Measurements from ENCODE around the gene DDX21.
"Not testable (repeated sequence)": the region's sequence is repeated elsewhere in the genome, so short reads cannot be mapped to it uniquely, and the experiment has no call there.

The DDX21 gene

DNA sequence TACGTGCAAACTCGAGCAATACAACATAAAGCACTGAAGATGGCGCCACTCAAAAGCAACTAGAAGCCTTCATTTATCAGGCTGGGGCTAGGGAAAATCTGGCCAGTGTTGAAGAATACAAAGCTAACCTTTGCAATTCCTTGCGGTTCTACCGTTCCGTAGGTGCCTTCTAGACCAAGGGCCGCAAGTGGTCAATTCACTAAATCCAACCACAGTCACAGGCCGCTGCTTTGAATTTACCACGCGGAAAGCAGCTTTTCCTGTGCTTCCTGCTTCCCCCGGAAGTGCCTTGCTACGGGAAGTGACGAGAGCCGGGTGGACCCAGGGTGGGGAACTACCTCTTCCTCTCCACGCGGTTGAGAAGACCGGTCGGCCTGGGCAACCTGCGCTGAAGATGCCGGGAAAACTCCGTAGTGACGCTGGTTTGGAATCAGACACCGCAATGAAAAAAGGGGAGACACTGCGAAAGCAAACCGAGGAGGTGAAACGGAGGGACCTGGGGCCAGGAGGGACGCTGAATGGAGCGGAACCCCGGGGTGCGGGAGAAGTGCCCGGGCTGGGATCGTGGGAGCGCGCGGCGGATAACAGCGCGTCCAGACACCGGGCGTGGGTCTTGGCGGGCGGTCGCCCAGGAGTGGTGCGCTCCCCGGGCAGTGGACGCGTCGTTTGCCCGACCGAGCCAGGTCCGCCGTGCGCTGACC, at the start of gene DDX21:
Gene DDX21 (plus strand): TSS at position 339 of the 701 bp plus-strand sequence. CDS start 56 bp downstream, at position 395.
- peak; percentile 87 to 99 (median 95) for DNase-seq
- intact Hi-C loops (cut with DNase I) = loop anchor here (1.0 kb wide), 1 partner anchor 168 kb away; the partner anchor contains the start of gene VPS26A

DNA sequence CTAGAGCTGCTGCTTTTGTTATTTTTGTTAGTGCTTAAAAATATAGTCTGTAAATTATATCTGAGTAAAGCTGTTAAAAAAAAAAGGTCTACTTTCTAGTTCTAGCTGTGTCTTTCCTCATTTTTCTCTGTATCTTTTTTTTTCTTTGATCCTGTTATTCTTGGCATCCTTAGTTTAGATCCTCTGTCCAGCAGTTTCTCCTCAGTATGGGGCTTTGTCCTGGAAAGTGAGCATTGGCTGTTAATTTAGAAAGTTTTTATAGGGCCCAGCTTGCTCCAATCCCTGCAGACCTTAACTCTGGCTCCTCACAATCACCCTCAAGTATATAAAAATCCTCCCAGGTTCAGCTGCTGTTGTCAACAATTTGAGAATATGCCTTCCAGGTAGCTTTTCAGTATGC, 31.4 kb upstream of the DDX21 start:
- no peak for DNase-seq
- intact Hi-C loops (cut with DNase I) = no loop called here

DNA sequence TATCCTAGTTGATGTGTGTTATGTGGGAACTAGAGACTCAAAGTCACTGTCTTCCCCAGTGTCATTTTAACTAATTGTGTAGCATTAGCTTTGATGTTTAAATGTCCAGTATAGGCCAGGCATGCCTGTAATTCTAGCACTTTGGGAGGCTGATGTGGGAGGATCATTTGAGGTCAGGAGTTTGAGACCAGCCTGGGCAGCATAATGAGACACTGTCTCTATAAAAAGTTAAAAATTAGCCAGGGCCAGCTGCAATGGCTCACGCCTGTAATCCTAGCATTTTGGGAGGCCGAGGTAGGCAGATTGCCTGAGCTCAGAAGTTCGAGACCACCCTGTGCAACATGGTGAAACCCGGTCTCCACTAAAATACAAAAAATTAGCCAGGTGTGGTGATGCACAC, 30.5 kb upstream of the DDX21 start:
- DNase-seq = no peak
- intact Hi-C loops (cut with DNase I) = no loop called here

- DNase-seq; intact Hi-C loops (cut with DNase I): not testable (repeated sequence)
These were observed 26.8 kb upstream of the DDX21 start for GRCh38 chr10:68929157-68929556.

DNA sequence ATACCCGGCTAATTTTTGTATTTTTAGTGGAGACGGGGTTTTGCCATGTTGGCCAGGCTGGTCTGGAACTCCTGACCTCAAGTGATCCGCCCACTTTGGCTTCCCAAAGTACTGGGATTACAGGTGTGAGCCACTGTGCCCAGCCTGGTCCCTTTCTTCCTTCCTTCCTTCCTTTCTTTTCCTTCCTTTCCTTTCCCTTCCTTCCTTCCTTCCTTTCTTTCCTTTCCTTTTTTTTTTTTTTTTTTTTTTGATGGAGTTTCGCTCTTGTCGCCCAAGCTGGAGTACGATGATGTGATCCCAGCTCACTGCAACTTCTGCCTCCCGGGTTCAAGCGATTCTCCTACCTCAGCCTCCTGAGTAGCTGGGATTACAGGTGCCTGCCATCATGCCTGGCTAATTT, 26.1 kb upstream of the DDX21 start:
- intact Hi-C loops (cut with DNase I); DNase-seq: not testable (repeated sequence)

GRCh38 chr10:68932860-68933259, 23.1 kb upstream of the DDX21 start:
- intact Hi-C loops (cut with DNase I) = not testable (repeated sequence)
- peak in 1 of 10 donors; percentile 7 for DNase-seq

DNA sequence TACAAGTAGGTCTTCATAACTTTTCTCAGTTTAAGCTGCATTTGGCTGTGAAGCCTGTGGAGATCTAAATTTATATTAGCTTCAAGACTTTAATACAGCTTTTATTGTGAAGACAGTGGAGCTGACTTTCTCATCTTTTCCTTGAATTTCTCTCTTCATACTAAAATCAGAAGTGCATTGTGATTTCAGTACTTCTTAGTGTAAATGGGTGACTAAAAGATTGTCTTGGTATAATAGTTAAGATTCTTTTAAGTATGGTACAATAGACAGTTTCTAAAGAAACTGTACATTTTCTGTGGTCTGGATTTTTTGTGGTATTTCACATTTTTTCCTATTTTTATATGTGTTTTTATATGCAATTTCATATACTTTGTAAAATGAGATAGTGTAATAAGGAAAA, 21.0 kb upstream of the DDX21 start:
- DNase-seq = no peak
- intact Hi-C loops (cut with DNase I) = no loop called here

DNA sequence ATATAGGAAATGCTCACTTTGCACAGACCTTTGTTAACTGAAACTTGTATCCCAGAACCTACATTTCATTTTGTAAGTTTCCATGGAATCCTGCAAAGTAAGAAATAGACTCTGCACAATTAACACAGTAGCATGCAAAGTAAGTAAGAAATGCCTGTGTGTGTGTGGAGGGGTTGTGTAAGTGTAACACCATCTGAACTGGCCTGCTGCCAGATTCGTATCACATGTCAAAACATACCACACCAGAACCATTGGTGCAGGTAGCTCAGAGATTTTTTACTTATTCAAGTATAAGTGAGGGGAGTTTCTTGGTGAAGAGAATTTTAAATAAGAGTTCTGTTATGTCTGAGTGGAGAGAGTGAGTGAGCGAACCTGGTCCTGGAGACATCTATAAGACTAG, 17.9 kb upstream of the DDX21 start:
- DNase-seq = no peak
- intact Hi-C loops (cut with DNase I) = no loop called here

- intact Hi-C loops (cut with DNase I) = no loop called here
- no peak for DNase-seq
These were observed 17.1 kb upstream of the DDX21 start for GRCh38 chr10:68938884-68939283.

DNA sequence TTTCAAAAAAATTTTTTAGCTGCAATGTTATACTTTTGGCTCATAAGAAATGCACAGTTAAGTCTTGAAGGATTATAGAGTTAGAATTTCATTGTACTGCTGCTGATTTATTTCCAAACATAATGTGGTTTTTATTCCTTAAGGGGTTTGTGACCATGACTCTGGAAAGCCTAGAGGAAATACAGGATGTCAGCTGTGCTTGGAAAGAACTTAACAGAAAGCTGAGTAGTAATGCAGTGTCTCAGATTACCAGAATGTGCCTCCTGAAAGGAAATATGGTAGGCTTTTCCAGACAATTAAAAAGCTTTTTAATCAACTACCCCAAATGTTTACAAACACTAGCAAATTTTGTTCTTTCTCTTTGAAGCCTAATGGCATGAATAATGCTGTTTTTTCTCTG, 15.1 kb upstream of the DDX21 start:
- DNase-seq; intact Hi-C loops (cut with DNase I): not testable (repeated sequence)

DNA sequence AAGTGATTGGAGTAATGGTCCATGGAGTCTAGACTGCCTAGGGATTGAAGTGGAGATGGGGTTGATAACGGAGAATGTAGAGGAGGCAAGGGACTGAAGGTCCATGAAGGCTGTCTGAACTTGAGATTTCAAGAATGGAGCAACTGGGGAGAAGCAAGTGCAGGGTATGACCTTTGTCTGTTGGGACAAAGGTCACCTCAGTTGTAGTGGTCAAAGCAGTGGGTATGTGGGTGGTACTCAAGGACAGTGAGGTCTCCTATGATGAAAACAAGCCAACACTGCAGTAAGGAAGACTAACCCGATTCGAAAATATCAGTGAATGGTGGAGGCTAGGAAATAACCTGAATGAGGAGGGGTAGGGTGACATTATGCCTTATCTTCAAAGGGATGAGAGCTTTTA, 5.4 kb upstream of the DDX21 start:
- intact Hi-C loops (cut with DNase I) = no loop called here
- no peak for DNase-seq

DNA sequence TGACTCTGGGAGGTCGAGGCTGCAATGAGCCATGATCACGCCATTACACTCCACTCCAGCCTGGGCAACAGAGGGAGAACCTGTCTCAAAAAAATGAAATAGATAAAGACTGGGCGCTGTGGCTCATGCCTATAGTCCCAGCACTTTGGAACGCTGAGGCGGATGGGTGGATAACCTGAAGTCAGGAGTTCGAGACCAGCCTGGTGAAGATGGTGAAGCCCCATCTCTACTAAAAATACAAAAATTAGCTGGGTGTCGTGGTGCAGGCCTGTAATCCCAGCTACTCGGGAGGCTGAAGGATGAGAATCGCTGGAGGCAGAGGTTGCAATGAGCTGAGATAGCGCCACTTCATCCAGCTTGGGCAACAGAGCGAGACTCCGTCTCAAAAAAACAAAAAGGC, 1.1 kb upstream of the DDX21 start:
- DNase-seq = no peak
- intact Hi-C loops (cut with DNase I) = no loop called here

GRCh38 chr10:68955355-68955831, 577 bp upstream of the DDX21 start:
- intact Hi-C loops (cut with DNase I) = no loop called here

GRCh38 chr10:68957284-68957615, 1.3 kb downstream of the DDX21 start:
- no peak for DNase-seq
- intact Hi-C loops (cut with DNase I) = no loop called here

More at GRCh38 chr10:68955355-68955831, 577 bp upstream of the DDX21 start:
- DNase-seq = peak in 1 of 10 donors; percentile 79

- no peak for DNase-seq
- intact Hi-C loops (cut with DNase I) = no loop called here
These were observed 1.7 kb downstream of the DDX21 start for GRCh38 chr10:68957654-68958053.

- intact Hi-C loops (cut with DNase I) = no loop called here
- DNase-seq = no peak
These were observed 3.9 kb downstream of the DDX21 start for GRCh38 chr10:68959695-68960527.

GRCh38 chr10:68963151-68963550, 7.2 kb downstream of the DDX21 start:
- no peak for DNase-seq
- intact Hi-C loops (cut with DNase I) = no loop called here

- DNase-seq = no peak
- intact Hi-C loops (cut with DNase I) = no loop called here
These were observed 18.0 kb downstream of the DDX21 start for GRCh38 chr10:68973975-68974374.

- intact Hi-C loops (cut with DNase I) = not testable (repeated sequence)
These were observed 20.0 kb downstream of the DDX21 start for GRCh38 chr10:68975936-68976473.

DNA sequence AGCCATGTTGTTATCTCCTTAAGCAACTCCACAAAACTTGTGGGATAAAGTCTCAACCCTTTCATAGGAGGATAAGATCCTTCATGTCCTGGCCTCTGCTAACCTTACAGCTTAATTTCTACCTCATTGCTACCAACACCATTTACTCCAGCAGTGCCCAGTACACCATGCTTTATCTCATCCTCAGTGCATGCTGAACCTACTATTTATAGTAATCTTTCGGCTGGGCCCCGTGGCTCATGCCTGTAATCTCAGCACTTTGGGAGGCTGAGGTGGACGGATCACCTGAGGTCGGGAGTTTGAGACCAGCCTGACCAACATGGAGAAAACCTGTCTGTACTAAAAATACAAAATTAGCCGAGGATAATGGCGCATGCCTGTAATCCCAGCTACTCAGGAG, 23.8 kb downstream of the DDX21 start:
- intact Hi-C loops (cut with DNase I) = loop anchor here (10.0 kb wide), 1 partner anchor 205 kb away; the partner anchor contains the start of gene SUPV3L1
- not testable (repeated sequence) for DNase-seq

More at GRCh38 chr10:68975936-68976473, 20.0 kb downstream of the DDX21 start:
- DNase-seq = not testable (repeated sequence)

GRCh38 chr10:68981074-68981473, 25.1 kb downstream of the DDX21 start:
- intact Hi-C loops (cut with DNase I) = loop anchor here (10.0 kb wide), 1 partner anchor 204 kb away; the partner anchor contains the start of gene SUPV3L1
- no peak for DNase-seq
